Stomach (tissue), 9 donors: ENCODE measurements around the gene TCN1. TPM values are rescaled to one million over a fixed set of nuclear protein-coding genes. Genes with fewer than 3 reads are reported as not detected.
A peak's percentile ranks its signal among the peaks of the same experiment; 100 is the strongest.

ENCODE experiments used
- DNase-seq, 2 donors: peaks; one replicate each; pipeline versions ENCODE4 v3.0.0 to v3.0.0-alpha.2; 2013 to 2019
- H3K27ac ChIP-seq, 5 donors: fragments of 200-600 bp in 4 of 5; sonication (generic) in 4 of 5; one replicate each; pipeline ENCODE4 v1.5.1; 2013 to 2019; ENCODE audit warnings: mild to moderate bottlenecking in 1 of 5, moderate library complexity in 1 of 5
- H3K27me3 ChIP-seq, 3 donors: fragments of 200-600 bp; sonication (generic); one replicate each; pipeline ENCODE4 v1.5.1; 2017 to 2019; ENCODE audit warnings: mixed run types in 1 of 3
- H3K36me3 ChIP-seq, 4 donors: fragments of 200-600 bp; sonication (generic); 1 replicate in 3 of 4; 2 replicates in 1 of 4; pipeline ENCODE4 v1.5.1; 2016 to 2019
- H3K4me1 ChIP-seq, 4 donors: fragments of 200-600 bp; sonication (generic); one replicate each; pipeline ENCODE4 v1.5.1; 2016 to 2019
- H3K4me3 ChIP-seq, 4 donors: fragments of 200-600 bp; sonication (generic) in 3 of 4; one replicate each; pipeline ENCODE4 v1.5.1; 2016 to 2019; ENCODE audit warnings: mild to moderate bottlenecking in 1 of 4
- H3K9me3 ChIP-seq, 4 donors: fragments of 200-600 bp; sonication (generic); one replicate each; pipeline ENCODE4 v1.5.1; 2016 to 2019
- CTCF ChIP-seq, 7 experiments: fragments of 450-650 bp in 4 of 7; fragments of 200-600 bp in 3 of 7; sonication (generic) in 3 of 7; IDR thresholded peaks; one replicate each; pipeline ENCODE4 v1.5.1; 2016 to 2019; ENCODE audit warnings: antibody characterized with exemption in 7 of 7, control low read depth in 2 of 7, mild to moderate bottlenecking in 1 of 7
- EP300 ChIP-seq: sonication (generic); formaldehyde crosslinking; IDR thresholded peaks from one replicate; pipeline ENCODE4 v1.6.1; 2017; ENCODE audit warnings: antibody characterized with exemption
- POLR2A ChIP-seq, 4 donors: fragments of 450-650 bp; IDR thresholded peaks; one replicate each; pipeline ENCODE4 v1.6.1; 2016; ENCODE audit warnings: antibody characterized with exemption in 4 of 4, control low read depth in 2 of 4, mild to moderate bottlenecking in 1 of 4, moderate library complexity in 1 of 4
- POLR2AphosphoS5 ChIP-seq, 3 donors: sonication (generic); formaldehyde crosslinking; IDR thresholded peaks; one replicate each; pipeline ENCODE4 v1.6.1; 2016; ENCODE audit warnings: antibody characterized with exemption in 3 of 3
- WGBS, 5 donors: extraction: QIAGEN DNeasy Blood & Tissue Kit in 3 of 5; methylation state at CpG; one replicate each; pipeline versions ENCODE4 v1.1.5 to v1.1.7; 2013 to 2018; 5-methylcytosine and 5-hydroxymethylcytosine counted together
- intact Hi-C: fragments of 100-400 bp; cut with DNase I; formaldehyde crosslinking; loops from one replicate; pipeline ENCODE4 v1.15.1; 2023; ENCODE audit warnings: low total_unique reads
- polyA plus RNA-seq, 3 donors: library from polyadenylated mRNA; stranded (reverse); fragments of 200-250 nt; gene quantifications; one replicate each; pipeline ENCODE4 v1.2.3, GENCODE V29; 2013
- total RNA-seq, 5 donors: library from RNA; depleted of rRNA; stranded (reverse); fragments of >200 nt; gene quantifications; one replicate each; pipeline versions ENCODE4 v1.1.0 to v1.2.3, GENCODE V29; 2014 to 2016
- donor health status: healthy with polysubstance abuse.
- donor health status: Bipolar disorder and iron deficiency.
- donor health status: healthy.

Gene TCN1
- total and polyA plus RNA-seq, 8 donors, result 0.58 to 77.1 (median 40.8) TPM; not detected in 1

DNA sequence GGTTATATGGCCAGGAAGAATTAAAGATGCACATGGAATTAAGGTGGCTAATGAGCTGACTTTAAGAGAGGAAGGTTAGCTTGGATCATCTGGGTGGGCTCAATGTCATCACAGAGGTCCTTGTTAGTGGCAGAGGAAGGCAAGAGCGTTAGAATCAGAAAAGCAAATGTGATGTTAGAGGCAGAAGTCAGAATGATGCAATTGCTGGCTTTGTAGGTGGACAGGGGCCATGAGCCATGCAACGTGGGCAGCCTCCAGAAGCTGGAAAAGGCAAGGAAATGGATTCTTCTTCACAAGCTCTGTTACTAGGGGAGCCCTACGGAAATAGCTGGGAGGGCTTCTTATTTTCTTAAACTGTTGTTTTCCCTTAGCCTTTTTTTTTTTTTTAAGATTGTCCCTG lies 18.7 kb downstream of the TCN1 start:
- Histone ChIP-seq H3K27ac (no peak overlapping the region), H3K4me3 (no peak overlapping the region), H3K4me1 (peaks cover 0 to 11% (median 10%) of the 10 kb centered on the region in 4 donors), H3K9me3 (no peaks in the 10 kb centered on the region), H3K27me3 (no peaks in the 10 kb centered on the region), H3K36me3 (no peaks in the 10 kb centered on the region)
- no peak for DNase-seq
- intact Hi-C loops, result no loop called here
- WGBS, 5 donors, result 77 to 92% (median 90%) methylated on average over 3 of the region's 3 CpGs
- TF ChIP-seq POLR2AphosphoS5 (IDR thresholded peaks at IDR 0.05) (no peak), POLR2A (IDR thresholded peaks at IDR 0.05) (no peak), CTCF (IDR thresholded peaks at IDR 0.05) (no peak), EP300 (no peak)

GRCh38 chr11:59846556-59846955 lies 19.7 kb downstream of the TCN1 start:
- H3K4me3 ChIP-seq, result no peak overlapping the region
- no peak for TF ChIP-seq POLR2AphosphoS5 (IDR thresholded peaks at IDR 0.05)
- TF ChIP-seq POLR2A (IDR thresholded peaks at IDR 0.05), result no peak
- no peak for TF ChIP-seq EP300
- TF ChIP-seq CTCF (IDR thresholded peaks at IDR 0.05), result no peak
- no peak for DNase-seq
- H3K4me1 ChIP-seq, result peaks cover 0 to 11% (median 10%) of the 10 kb centered on the region in 4 donors
- intact Hi-C loops, result no loop called here
- H3K9me3 ChIP-seq, result no peaks in the 10 kb centered on the region
- 67 to 76% (median 73%) methylated on average over 5 of the region's 5 CpGs for WGBS, 5 donors
- H3K36me3 ChIP-seq, result no peaks in the 10 kb centered on the region
- no peaks in the 10 kb centered on the region for H3K27me3 ChIP-seq
- H3K27ac ChIP-seq, result peak overlapping the region in 4 of 5 donors; percentile 7 to 61 (median 36)

GRCh38 chr11:59845399-59845798 lies 20.9 kb downstream of the TCN1 start, which contains the start of gene CBLIF:
Gene CBLIF (minus strand): TSS chr11:59845499. CDS start chr11:59845453, 46 bp downstream.
- Histone ChIP-seq H3K4me3 (peak within 1 kb of the TSS in 1 of 4 donors; percentile 12), H3K36me3 (no peaks in the 10 kb centered on the region), H3K4me1 (peaks cover 0 to 11% (median 10%) of the 10 kb centered on the region in 4 donors), H3K27ac (peak within 1 kb of the TSS; percentile 13 to 61 (median 49)), H3K9me3 (no peaks in the 10 kb centered on the region), H3K27me3 (no peaks in the 10 kb centered on the region)
- TF ChIP-seq POLR2AphosphoS5 (IDR thresholded peaks at IDR 0.05), result peak in 1 of 3 donors; percentile 23
- no peak for TF ChIP-seq POLR2A (IDR thresholded peaks at IDR 0.05)
- WGBS, 5 donors, result 21 to 53% (median 37%) methylated on average over 4 of the region's 4 CpGs
- DNase-seq, result peak; percentile 34 to 54
- intact Hi-C loops, result no loop called here

DNA sequence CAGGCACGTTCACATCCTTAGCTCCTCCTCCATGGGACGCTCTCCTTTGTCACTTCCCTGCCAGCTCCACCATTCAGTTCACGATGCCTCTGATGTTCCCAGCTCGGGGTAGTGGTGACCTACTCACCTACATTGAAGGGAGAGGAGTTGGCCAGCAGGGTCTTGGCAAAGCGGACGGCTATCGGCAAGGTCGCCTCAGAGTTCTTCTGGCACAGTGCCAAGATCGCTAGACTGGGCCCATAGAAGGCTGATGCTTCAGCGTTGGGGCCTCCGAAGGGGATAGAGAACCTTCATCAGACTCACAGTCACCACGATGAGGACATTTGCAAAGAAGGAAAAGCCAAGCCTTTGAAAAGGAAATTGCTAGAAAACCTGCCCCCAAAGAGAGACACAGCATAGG lies 24.0 kb downstream of the TCN1 start:
- H3K27ac ChIP-seq, result peak overlapping the region in 4 of 5 donors; percentile 11 to 45 (median 22)
- TF ChIP-seq CTCF (IDR thresholded peaks at IDR 0.05) (no peak), POLR2A (IDR thresholded peaks at IDR 0.05) (no peak), EP300 (no peak), POLR2AphosphoS5 (IDR thresholded peaks at IDR 0.05) (no peak)
- intact Hi-C loops, result no loop called here
- no peaks in the 10 kb centered on the region for H3K36me3 ChIP-seq
- H3K9me3 ChIP-seq, result no peaks in the 10 kb centered on the region
- H3K4me3 ChIP-seq, result peak overlapping the region in 1 of 4 donors; percentile 7
- DNase-seq, result no peak
- peaks cover 0 to 21% (median 13%) of the 10 kb centered on the region in 4 donors for H3K4me1 ChIP-seq
- 74 to 87% (median 80%) methylated on average over 12 of the region's 12 CpGs for WGBS, 5 donors
- H3K27me3 ChIP-seq, result no peaks in the 10 kb centered on the region

DNA sequence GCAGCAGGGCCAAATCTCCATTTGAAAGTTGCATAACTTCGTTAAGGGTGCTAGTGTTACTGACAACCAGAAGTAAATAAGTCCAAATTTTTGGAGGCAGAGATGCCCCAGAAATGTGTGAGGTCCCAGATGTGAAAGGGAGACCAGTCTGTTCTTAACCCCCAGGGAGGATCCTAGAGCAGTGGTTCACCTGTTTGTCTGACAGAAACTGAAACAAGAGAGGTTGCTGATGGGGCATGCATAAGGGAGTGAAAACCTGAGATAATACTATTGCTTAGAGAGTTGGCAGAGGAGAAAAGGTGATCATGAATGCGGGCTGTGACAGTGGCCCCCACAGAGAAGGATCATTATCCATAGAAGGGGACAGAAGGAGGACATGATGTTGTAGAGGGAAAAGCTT lies 24.8 kb downstream of the TCN1 start:
- TF ChIP-seq CTCF (IDR thresholded peaks at IDR 0.05), result no peak
- TF ChIP-seq POLR2A (IDR thresholded peaks at IDR 0.05), result no peak
- TF ChIP-seq EP300, result no peak
- no peak for TF ChIP-seq POLR2AphosphoS5 (IDR thresholded peaks at IDR 0.05)
- H3K36me3 ChIP-seq, result no peaks in the 10 kb centered on the region

More for the DNA sequence above, 24.8 kb downstream of the TCN1 start:
- peaks cover 0 to 21% (median 13%) of the 10 kb centered on the region in 4 donors for H3K4me1 ChIP-seq
- no peaks in the 10 kb centered on the region for H3K27me3 ChIP-seq
- H3K9me3 ChIP-seq, result no peaks in the 10 kb centered on the region
- WGBS, 5 donors, result 70 to 93% (median 81%) methylated on average over 2 of the region's 2 CpGs
- intact Hi-C loops, result no loop called here
- DNase-seq, result no peak
- peak overlapping the region in 2 of 5 donors; percentile 10 to 16 for H3K27ac ChIP-seq
- H3K4me3 ChIP-seq, result no peak overlapping the region
